ENCODE data around the gene CSNK1D.

CSNK1D gene

GRCh38 chr17:82273327-82274133 lies at the start of gene CSNK1D:
CSNK1D (minus strand) TSS chr17:82273700; CDS start chr17:82273381, 319 bp downstream.
- peak; percentile 75 to 91 for DNase-seq (ENCODE audit: extremely low read depth in 1 of 2, low read depth in 1 of 2)

DNA sequence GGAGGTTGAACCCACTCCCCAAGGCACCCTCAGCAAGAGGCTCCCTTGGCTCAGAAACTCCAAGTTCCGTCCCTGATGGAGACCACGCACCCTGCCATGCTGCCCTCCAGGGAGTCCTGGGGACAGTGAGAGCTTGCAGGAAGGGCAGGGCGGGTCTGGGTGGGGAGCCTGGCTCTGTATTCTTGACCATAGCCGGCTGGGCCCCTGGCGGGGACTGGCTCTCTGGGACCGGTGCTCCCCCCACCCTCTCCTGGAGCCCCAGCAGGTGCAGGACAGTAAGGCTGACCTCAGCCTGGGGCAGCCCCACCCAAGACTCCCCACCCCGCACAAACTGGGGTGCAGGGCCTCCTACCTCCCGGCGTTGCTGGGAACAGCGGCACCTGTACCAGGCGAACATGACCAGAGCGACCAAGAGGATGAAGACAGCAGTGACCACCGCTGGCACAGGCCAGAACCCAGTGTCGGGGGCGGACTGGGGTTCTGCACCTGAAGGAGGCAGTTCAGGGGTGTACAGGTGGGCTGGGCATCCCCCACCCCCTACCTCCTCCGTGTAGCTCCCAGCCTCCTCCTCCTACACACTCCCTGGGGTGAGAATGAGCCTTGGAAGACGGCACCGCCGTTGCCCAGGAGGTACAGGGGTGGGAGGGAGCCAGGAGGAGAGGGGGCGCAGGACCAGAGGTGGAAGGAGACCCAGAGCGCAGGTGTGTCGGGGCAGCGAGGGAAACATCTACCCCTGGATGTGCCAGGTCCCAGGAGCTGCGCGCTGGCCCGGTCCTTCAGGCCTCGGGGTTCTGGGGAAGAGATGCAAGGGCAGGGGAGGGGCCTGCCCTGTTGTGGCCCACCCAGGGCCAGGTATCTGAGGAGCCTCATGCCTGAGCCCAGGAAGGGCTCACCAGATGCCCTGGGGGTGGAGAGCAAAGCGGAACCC lies 49.3 kb upstream of the CSNK1D start:
- no peak for DNase-seq (ENCODE audit: extremely low read depth in 1 of 2, low read depth in 1 of 2)

- no peak for DNase-seq (ENCODE audit: extremely low read depth in 1 of 2, low read depth in 1 of 2)
Measured at GRCh38 chr17:82321947-82322466, 48.5 kb upstream of the CSNK1D start.

- peak; percentile 66 to 86 for DNase-seq (ENCODE audit: extremely low read depth in 1 of 2, low read depth in 1 of 2)
Measured at GRCh38 chr17:82320956-82321927, 47.7 kb upstream of the CSNK1D start.

DNA sequence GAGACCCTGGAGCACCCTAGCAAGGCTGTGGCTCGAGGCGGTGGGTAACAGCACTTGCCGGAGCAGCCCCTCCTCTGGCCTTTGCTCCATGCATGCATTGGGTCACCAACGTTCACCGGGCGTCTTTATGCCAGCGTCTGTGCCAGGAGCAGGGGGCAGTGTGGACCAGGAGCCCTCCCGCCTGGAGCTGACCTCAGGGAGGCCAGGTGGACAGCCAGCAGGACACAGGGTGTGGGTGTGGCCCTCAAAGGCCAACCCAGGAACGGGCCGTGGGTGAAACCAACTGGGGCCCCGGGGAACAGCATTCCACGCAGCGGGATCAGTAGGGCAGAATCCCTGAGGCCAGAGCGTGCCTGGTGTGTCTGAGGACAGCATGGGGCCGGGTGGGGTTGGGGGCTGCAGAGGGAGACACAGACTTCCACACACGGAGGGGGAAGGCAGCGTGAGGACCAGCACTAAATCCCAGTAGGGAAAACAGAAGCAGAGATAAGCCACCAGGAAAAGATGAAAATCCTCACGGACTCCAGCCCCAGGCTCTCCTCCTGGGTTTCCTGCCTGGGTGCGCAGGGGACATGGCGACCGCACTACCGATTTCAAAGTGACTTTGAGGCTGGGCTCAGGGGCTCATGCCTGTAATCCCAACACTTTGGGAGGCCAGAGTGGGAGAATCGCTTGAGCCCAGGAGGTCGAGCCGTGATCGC lies 46.8 kb upstream of the CSNK1D start:
- no peak for DNase-seq (ENCODE audit: extremely low read depth in 1 of 2, low read depth in 1 of 2)

DNA sequence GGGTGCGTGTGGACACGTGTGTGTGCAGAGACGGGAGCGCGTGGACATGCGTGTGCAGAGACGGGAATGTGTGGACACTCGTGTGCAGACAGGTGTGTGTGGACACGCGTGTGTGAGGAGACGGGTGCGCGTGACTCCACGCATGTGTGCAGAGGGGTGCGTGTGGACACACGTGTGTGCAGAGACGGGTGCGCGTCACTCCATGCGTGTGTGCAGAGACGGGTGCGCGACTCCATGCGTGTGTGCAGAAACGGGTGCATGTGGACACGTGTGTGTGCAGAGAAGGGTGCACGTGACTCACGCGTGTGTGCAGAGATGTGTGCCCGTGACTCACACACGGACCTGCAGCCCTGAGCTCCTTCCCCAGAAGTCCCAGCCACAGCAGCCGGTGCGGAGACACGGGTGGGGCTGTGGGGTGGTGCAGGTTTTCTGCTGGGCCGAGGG lies 46.1 kb upstream of the CSNK1D start:
- no peak for DNase-seq (ENCODE audit: extremely low read depth in 1 of 2, low read depth in 1 of 2)

DNA sequence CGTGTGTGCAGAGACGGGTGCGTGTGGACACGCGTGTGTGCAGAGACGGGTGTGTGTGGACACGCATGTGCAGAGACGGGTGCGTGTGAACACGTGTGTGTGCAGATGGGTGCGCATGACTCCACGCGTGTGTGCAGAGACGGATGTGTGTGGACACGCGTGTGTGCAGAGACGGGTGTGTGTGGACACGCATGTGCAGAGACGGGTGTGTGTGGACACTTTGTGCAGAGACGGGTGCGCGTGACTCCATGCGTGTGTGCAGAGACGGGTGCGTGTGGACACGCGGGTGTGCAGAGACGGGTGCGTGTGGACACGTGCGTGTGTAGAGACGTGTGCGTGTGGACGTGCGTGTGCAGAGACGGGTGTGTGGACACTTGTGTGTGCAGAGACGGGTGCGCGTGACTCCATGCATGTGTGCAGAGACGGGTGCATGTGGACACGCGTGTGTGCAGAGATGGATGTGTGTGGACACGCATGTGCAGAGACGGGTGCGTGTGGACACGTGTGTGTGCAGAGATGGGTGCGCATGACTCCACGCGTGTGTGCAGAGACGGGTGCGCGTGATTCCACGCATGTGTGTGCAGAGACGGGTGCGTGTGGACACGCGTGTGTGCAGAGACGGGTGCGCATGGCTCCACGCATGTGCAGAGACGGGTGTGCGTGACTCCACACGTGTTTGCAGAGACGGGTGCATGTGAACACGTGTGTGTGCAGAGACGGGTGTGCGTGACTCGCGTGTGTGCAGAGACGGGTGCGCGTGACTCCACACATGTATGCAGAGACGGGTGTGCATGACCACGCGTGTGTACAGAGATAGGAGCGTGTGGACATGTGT lies 45.5 kb upstream of the CSNK1D start:
- no peak for DNase-seq (ENCODE audit: extremely low read depth in 1 of 2, low read depth in 1 of 2)

DNA sequence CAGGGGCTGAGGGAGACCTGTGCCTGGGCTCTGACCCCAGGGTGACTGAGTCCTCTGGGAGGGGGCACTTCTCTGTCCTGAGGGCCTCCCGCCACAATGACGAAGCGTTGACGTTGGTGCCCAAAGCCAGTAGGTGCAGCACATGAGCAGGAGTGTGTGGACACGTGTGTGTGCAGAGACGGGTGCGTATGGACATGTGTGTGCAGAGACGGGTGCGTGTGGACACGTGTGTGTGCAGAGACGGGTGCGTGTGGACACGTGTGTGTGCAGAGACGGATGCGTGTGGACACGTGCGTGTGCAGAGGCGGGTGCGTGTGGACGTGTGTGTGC lies 44.6 kb upstream of the CSNK1D start:
- DNase-seq (ENCODE audit: extremely low read depth in 1 of 2, low read depth in 1 of 2): no peak

GRCh38 chr17:82317394-82318168 lies 44.1 kb upstream of the CSNK1D start, which contains the start of gene CD7:
CD7 (minus strand) TSS chr17:82317608; CDS start chr17:82317495, 113 bp downstream.
- DNase-seq (ENCODE audit: extremely low read depth in 1 of 2, low read depth in 1 of 2): peak; percentile 62 to 73

DNA sequence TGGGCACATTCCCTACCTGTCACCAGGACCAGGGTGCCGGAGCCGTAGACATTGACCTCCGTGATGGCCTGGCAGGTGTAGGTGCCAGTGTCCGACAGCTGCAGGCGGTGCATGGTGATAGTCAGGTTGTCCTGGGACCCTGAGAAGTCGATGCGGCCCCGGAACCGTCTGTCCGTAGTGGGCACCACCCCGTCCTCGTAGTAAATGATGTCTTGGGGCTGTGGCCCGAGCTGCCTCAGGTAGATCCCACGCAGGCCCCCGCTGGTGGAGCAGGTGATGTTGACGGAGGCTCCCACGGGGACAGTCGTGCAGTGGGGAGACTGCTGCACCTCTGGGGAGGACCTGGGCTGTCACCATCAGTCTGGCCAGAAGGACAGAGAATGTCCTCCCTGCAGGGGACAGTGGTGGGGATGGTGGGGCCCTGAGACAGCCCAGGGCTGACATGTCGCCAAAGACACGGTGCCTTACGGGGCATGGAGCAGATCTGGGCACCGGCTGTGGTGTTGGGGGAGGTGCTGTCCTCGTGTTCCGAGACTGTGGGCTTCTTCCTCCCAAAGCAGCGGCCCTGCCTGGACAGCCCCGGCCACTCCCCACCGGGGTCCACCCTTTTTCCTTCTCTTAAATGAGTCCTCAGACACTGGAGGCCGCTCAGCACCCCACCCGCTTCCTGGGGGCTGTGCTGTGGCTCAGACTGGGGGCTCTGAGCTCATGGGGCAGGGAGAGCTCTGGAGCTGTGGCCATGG lies 43.3 kb upstream of the CSNK1D start:
- no peak for DNase-seq (ENCODE audit: extremely low read depth in 1 of 2, low read depth in 1 of 2)

GRCh38 chr17:82315703-82316358 lies 42.3 kb upstream of the CSNK1D start:
- peak in 1 of 2 donors; percentile 40 for DNase-seq (ENCODE audit: extremely low read depth in 1 of 2, low read depth in 1 of 2)

DNA sequence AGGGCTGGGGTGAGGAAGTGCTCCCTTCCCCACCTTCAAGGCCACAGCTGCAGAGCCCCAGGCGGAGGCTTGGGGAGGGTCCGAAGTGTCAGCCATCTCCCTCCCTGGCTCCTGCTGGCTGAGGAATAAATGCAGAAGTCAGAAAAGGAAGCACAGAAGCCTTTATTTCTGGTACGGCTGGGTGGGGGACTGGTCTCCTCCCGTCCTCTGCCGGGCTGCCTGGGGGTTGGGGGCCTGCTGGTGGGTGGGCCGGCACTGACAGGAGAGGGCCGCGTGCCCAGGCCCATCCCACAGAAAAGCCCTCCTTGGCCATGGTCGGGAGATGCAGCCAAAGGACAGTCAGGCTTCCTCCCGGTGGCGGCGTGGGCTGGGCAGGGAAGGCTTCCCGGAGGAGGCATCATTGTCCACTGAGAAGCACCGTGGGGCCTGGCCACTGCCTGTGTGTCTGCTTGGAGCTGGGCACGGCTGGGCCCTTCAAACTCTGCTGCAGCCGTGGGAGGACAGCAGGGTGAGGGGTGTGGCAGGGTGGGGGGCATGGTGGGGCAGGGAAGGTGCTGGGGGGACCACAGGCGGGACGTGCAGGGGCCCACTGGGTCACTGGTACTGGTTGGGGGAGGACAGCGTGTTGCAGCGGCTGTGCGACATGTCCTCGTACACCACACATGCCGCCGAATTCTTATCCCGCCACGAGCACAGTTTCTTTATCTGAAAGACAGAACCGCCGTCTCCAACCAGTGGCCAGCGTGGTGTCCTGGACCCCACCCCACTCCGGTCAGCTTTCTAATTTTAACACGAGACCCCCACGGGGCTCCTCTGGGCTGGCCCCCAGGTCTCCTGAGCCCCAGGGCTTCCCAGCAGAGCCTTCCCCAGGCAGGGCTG lies 41.5 kb upstream of the CSNK1D start:
- no peak for DNase-seq (ENCODE audit: extremely low read depth in 1 of 2, low read depth in 1 of 2)

DNA sequence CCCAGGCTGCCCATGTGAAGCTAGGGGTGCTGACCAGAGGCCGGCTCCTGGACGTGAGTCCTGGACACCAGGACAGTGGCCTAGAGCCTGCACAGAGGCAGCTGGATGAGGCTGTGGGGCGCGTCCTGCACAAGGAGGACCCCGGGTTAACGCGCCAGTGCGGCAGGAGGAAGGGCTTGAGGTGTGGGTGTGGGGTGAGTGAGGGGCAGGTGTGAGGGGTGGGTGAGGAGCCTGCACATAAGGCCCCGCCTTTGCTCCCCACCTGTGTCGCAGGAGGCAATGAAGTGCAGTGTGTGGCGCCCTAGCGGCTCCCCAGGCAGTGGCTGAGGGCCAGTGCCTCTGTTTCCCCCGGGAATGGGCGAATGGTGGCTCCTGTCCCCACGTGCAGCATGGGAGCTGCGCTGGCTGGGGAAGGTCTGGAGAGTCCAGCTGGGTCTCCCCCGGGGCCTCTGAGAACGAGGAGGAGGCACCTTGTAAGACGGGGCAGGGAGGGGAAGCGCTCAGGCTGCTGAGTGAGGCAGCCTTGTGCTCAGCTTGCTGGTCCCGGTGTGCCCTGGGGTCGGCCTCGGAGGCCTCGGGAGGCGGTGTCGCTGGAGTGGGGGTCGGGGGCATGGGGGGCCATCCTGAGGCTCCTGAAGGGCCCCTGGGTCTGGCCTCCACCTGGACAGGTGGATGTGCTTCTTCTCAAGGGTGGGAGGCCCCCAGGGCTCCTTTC lies 40.7 kb upstream of the CSNK1D start:
- no peak for DNase-seq (ENCODE audit: extremely low read depth in 1 of 2, low read depth in 1 of 2)

DNA sequence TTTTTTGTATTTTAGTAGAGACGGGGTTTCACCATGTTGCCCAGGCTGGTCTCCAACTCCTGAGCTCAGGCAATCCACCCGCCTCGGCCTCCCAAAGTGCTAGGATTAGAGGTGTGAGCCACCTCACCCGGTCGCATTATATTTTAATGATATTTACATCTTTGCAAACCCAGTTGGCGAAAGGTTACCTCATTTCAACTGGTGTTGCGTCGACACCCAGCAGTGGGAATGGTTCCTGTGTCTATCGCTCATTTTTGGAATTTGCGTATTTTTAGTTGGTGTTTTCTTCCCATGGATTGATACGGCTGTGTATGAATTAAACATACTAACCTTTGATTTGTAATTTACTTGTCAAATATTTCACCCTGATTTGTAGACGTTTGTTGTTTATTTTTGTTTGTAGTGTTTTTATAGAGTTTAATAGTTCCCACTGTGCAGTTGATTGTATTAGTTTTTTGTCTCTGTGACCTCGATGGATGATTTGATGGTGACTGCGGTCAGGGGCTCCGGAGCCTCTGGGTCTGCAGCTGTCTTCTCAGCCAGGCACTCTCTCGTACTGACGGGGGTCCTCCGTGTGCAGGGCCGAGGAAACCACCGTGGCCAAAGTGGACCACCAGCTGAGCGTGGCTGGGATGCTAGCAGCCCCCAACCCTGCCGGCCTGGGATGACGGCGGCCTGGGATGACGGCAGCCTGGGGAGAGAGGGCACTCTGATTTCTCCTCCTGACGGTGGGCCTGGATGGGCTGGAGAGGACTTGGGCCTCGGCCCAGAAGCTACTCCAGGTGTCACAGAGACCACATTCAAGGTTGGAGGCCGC lies 39.9 kb upstream of the CSNK1D start:
- no peak for DNase-seq (ENCODE audit: extremely low read depth in 1 of 2, low read depth in 1 of 2)
